PC-3 (cell line): ENCODE results near the gene RNU1-4. TPM values are rescaled to one million over a fixed set of nuclear protein-coding genes. Genes with fewer than 3 reads are reported as not detected.
"Not testable (repeated sequence)": the region's sequence is repeated elsewhere in the genome, so short reads cannot be mapped to it uniquely, and the experiment has no call there.

Experiments used
- ATAC-seq: fragments of 200-7000 bp; cut with Tn5 transposase; 2 replicates; pipeline ENCODE4 v1.9.1; 2020; ENCODE audit warnings: mild to moderate bottlenecking, moderate library complexity
- BruUV-seq: library from RNA; stranded (reverse); fragments of 400-500 nt; replicated peaks from 2 replicates; lab custom pipeline; 2021; lab: Mats Ljungman, UMichigan
- CTCF ChIA-PET: fragments of 300-600 bp; sonication (Branson Sonifier 250); formaldehyde crosslinking; loops from one replicate; lab custom pipeline; 2022; ENCODE audit warnings: antibody characterized with exemption; lab: Charles Lee
- POLR2A ChIA-PET: fragments of 300-600 bp; sonication (Branson Sonifier 250); formaldehyde crosslinking; loops from one replicate; lab custom pipeline; 2022; ENCODE audit warnings: antibody characterized with exemption; ENCODE audit not compliant: unreplicated experiment; lab: Charles Lee
- DNase-seq: peaks from one replicate; pipeline ENCODE4 v3.0.0-alpha.2; 2015
- H2AFZ ChIP-seq: fragments of 300-600 bp; sonication (generic); 2 replicates; pipeline ENCODE4 v1.6.0; 2016; ENCODE audit warnings: antibody characterized with exemption, low read length
- H3F3A ChIP-seq: fragments of 300-600 bp; sonication (generic); one replicate; pipeline ENCODE4 v1.6.0; 2017; ENCODE audit warnings: antibody characterized with exemption, low read length, control low read depth, mild to moderate bottlenecking; ENCODE audit not compliant: unreplicated experiment
- H3K27ac ChIP-seq: fragments of 300-600 bp; sonication (generic); 2 replicates; pipeline ENCODE4 v1.5.1; 2016; ENCODE audit warnings: mild to moderate bottlenecking, low read length
- H3K27me3 ChIP-seq: fragments of 300-600 bp; sonication (generic); 2 replicates; pipeline ENCODE4 v1.6.1; 2016; ENCODE audit warnings: low read length, mixed read lengths
- H3K36me3 ChIP-seq: fragments of 300-600 bp; sonication (generic); 2 replicates; pipeline ENCODE4 v1.6.1; 2016; ENCODE audit warnings: low read depth, mixed run types, low read length, mixed read lengths
- H3K4me1 ChIP-seq: fragments of 300-600 bp; sonication (generic); 2 replicates; pipeline ENCODE4 v1.5.1; 2016; ENCODE audit warnings: low read length; ENCODE audit not compliant: insufficient read depth
- H3K4me2 ChIP-seq: fragments of 300-600 bp; sonication (generic); 2 replicates; pipeline ENCODE4 v1.6.0; 2016; ENCODE audit warnings: low read length
- H3K4me3 ChIP-seq: fragments of 300-600 bp; sonication (generic); 2 replicates; pipeline ENCODE4 v1.5.1; 2016; ENCODE audit warnings: mild to moderate bottlenecking, low read length, mixed read lengths
- H3K79me2 ChIP-seq: fragments of 300-600 bp; sonication (generic); 2 replicates; pipeline ENCODE4 v1.6.1; 2017; ENCODE audit warnings: low read length, mixed read lengths
- H3K9ac ChIP-seq: fragments of 300-600 bp; sonication (generic); 2 replicates; pipeline ENCODE4 v1.6.0; 2016; ENCODE audit warnings: mild to moderate bottlenecking, low read length
- H3K9me2 ChIP-seq: fragments of 300-600 bp; sonication (generic); replicated peaks from 2 replicates; pipeline ENCODE4 v1.6.1; 2016; ENCODE audit warnings: mixed run types, low read length, mixed read lengths
- H3K9me3 ChIP-seq: fragments of 300-600 bp; sonication (generic); 2 replicates; pipeline ENCODE4 v1.6.1; 2016; ENCODE audit warnings: low read length, mixed read lengths
- H4K20me1 ChIP-seq: fragments of 300-600 bp; sonication (generic); 2 replicates; pipeline ENCODE4 v1.6.1; 2016; ENCODE audit warnings: low read length, mixed read lengths
- EZH2 ChIP-seq: fragments of 300-600 bp; sonication (generic); IDR thresholded peaks from one replicate; pipeline ENCODE4 v1.6.1; 2017; ENCODE audit warnings: antibody characterized with exemption, mild to moderate bottlenecking, low read length; ENCODE audit not compliant: unreplicated experiment
- EZH2phosphoT487 ChIP-seq: fragments of 300-600 bp; sonication (generic); IDR thresholded peaks from 2 replicates; pipeline ENCODE4 v1.6.1; 2018; ENCODE audit warnings: mild to moderate bottlenecking, antibody characterized with exemption, low read length, borderline replicate concordance
- intact Hi-C: fragments of 100-400 bp; cut with micrococcal nuclease; formaldehyde crosslinking; loops from 2 replicates; pipeline ENCODE4 v1.9.0; 2023
- total RNA-seq: library from RNA; depleted of rRNA; stranded (reverse); fragments of >200 nt; gene quantifications from 2 replicates; pipeline ENCODE4 v1.2.3, GENCODE V29; 2014
- TF ChIP-seq, protein P1 (sequence below): fragments of 300-600 bp; sonication (generic); conservative IDR thresholded peaks from 2 replicates; pipeline ENCODE4 v1.5.1; 2017; ENCODE audit warnings: antibody characterized with exemption, low read depth, mild to moderate bottlenecking, low read length

Gene RNU1-4
- total RNA-seq, 1 experiment from 2014 or later = under 0.01 TPM

DNA sequence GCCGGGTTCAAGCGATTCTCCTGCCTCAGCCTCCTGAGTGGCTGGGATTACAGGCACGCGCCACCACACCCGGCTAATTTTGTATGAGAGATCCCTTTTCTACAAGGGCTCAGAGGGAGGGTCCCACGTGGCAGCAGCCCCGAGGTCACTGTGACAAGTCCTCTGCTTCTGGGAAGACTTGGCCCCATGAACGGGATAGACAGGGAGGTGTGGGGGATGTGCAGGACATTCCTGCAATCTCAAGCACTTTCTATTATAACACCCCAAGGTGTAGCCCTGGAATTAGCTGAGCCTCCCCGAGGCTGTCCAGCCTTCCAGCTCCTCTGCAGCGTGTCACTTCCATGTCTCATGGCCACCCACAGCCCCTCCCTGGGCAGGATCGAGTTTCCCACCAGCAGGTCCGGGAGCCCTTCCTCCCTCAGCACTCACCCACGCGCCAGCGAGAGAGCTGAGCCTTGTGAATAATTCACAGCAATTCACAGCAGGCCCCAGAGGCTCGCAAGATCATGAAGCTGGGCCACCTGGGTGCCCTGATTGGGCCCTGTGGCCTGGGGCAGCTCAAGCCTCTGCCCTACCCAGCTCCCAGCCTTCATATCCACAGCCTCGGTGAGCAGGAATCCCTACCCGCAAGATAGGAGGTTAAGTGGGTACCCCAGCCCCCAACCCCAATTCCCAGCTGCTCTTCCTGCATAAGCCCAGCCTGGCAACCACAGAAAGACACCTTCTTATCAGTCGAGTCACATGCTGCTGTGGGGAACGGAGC, 22.8 kb upstream of the RNU1-4 start:
- no peak overlapping the region for H3K4me2 ChIP-seq
- TF ChIP-seq EZH2 = no peak
- H3K4me1 ChIP-seq = 0 out of 2 replicates have a peak, but pooled peaks cover 3% of the 10 kb centered on the region
- H3K9ac ChIP-seq = no peak overlapping the region
- H2AFZ ChIP-seq = no peak overlapping the region
- peak; percentile 9 for DNase-seq
- H3K79me2 ChIP-seq = no peaks in the 10 kb centered on the region
- no peak overlapping the region for H3K4me3 ChIP-seq
- ChIA-PET POLR2A (no interaction called here), CTCF (no interaction called here)
- H3K36me3 ChIP-seq = no peaks in the 10 kb centered on the region
- no peak for ATAC-seq
- intact Hi-C loops = no loop called here
- no TSS peak for BruUV-seq
- H3K27me3 ChIP-seq = no peaks in the 10 kb centered on the region
- H3F3A ChIP-seq = no peaks in the 10 kb centered on the region
- no peaks in the 10 kb centered on the region for H4K20me1 ChIP-seq
- no peaks in the 10 kb centered on the region for H3K9me3 ChIP-seq
- no peak overlapping the region for H3K27ac ChIP-seq
- no peaks in the 10 kb centered on the region for H3K9me2 ChIP-seq

DNA sequence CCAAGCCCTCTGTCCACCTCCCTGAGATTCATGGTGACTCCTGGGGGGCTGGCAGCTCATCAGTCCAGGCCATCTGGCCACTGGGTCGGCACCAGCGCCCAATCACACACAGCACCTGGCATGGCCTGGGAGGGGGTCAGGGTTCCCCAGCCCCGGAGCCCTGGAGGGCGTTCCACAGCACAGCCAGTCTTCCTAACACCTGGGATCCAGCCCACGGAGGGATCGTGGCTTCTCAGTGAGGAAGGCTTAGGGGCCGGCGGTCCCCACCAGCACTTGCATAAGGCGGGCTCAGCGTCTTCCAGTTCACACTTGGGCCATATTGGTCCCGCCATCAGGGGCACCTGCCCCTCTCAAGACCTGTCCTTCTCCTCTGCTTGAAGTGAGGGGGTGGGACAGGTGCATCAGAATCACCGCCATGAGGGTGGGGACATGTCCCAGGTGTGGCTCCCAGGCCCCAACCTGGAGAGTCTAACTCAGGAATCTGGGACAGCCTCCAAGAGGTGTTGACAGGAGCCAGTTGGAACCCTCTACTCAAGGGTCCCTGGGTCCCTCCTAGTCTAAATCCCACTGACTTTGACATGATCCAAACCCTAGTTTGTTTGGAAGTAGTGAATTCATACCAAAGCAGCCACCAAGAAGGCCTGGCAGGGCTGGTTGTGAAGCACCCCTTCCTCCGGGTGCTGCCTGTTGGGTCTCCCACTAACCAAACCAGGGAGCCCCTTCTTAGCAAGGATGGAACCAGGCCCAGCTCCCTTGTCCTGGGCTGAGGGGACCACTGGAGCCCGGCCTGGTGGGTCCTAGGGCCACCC, 22.0 kb upstream of the RNU1-4 start:
- H3F3A ChIP-seq, BruUV-seq, CTCF ChIA-PET, H3K27me3 ChIP-seq, H3K4me2 ChIP-seq, H3K27ac ChIP-seq, intact Hi-C loops, H4K20me1 ChIP-seq, ATAC-seq, H3K9ac ChIP-seq, H3K4me3 ChIP-seq, H3K4me1 ChIP-seq, H3K79me2 ChIP-seq, H3K9me2 ChIP-seq, H3K36me3 ChIP-seq, H3K9me3 ChIP-seq, H2AFZ ChIP-seq: not testable (repeated sequence)
- POLR2A ChIA-PET = interaction anchor here (0.6 kb wide), 1 partner anchor 111 kb away, joined by 7 read pairs; no protein-coding TSS in a partner anchor
- peak; percentile 1 for DNase-seq

DNA sequence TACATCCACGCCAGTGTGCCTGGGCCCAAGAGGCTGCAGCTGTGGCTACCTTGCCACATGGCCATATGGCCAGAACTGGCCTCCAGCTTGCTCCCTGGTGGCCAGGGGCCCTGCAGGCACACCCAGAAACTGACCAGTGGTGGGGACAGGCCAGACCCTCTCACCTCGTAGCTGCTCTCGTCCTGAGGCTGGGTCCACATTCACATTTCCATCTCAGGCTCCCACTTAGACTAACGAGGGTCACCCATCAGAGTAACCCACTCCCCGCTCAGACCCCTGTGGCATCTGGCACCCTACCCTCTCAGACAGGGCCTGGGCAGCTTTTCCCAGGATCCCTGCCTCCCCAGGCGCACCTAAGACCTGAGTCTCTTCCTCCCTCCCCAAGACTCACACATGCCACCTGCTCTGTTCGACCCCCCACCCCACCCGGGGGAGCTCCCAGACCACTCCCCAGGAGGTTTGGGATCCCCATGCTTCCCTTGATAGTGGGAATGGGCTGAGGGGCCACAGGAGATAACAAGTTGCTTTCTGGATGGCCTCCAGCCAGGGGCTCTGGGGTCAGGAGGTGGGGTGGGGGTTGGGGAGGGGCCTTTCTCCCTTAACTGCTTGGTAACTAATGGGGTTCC, 21.3 kb upstream of the RNU1-4 start:
- Histone ChIP-seq H3K27me3 (no peaks in the 10 kb centered on the region), H3K36me3 (no peaks in the 10 kb centered on the region), H3K9ac (no peak overlapping the region), H3K9me3 (no peaks in the 10 kb centered on the region), H4K20me1 (no peaks in the 10 kb centered on the region), H3K4me2 (no peak overlapping the region), H3K4me3 (no peak overlapping the region), H3K27ac (no peak overlapping the region), H3K79me2 (no peaks in the 10 kb centered on the region), H2AFZ (no peak overlapping the region), H3K4me1 (0 out of 2 replicates have a peak, but pooled peaks cover 3% of the 10 kb centered on the region), H3F3A (no peaks in the 10 kb centered on the region), H3K9me2 (no peaks in the 10 kb centered on the region)
- BruUV-seq = no TSS peak
- intact Hi-C loops = no loop called here
- DNase-seq = peak; percentile 1
- ChIA-PET CTCF (no interaction called here), POLR2A (interaction anchor here (0.6 kb wide), 1 partner anchor 111 kb away, joined by 7 read pairs; no protein-coding TSS in a partner anchor)
- TF ChIP-seq EZH2phosphoT487 = no peak
- no peak for TF ChIP-seq EZH2
- TF ChIP-seq, protein P1, sequence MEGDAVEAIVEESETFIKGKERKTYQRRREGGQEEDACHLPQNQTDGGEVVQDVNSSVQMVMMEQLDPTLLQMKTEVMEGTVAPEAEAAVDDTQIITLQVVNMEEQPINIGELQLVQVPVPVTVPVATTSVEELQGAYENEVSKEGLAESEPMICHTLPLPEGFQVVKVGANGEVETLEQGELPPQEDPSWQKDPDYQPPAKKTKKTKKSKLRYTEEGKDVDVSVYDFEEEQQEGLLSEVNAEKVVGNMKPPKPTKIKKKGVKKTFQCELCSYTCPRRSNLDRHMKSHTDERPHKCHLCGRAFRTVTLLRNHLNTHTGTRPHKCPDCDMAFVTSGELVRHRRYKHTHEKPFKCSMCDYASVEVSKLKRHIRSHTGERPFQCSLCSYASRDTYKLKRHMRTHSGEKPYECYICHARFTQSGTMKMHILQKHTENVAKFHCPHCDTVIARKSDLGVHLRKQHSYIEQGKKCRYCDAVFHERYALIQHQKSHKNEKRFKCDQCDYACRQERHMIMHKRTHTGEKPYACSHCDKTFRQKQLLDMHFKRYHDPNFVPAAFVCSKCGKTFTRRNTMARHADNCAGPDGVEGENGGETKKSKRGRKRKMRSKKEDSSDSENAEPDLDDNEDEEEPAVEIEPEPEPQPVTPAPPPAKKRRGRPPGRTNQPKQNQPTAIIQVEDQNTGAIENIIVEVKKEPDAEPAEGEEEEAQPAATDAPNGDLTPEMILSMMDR = no peak
- no peak for ATAC-seq
